Kidney epithelial cell (primary cell): Measurements from ENCODE around the gene MYL6B. TPM values are rescaled to one million over a fixed set of nuclear protein-coding genes. Genes with fewer than 3 reads are reported as not detected.

Experiments
- DNase-seq: peaks from one replicate; pipeline ENCODE4 v3.0.0-alpha.2; 2010; ENCODE audit warnings: low read depth
- H3K27me3 ChIP-seq: 2 replicates; pipeline ENCODE4 v1.6.0; 2011; ENCODE audit warnings: low read length; ENCODE audit not compliant: control insufficient read depth, insufficient read depth
- H3K36me3 ChIP-seq: 2 replicates; pipeline ENCODE4 v1.5.1; 2011; ENCODE audit warnings: low read length; ENCODE audit not compliant: control insufficient read depth, insufficient read depth
- H3K4me3 ChIP-seq: 2 replicates; pipeline ENCODE4 v1.5.1; 2011; ENCODE audit warnings: low read depth, mild to moderate bottlenecking, control low read depth, low read length
- CTCF ChIP-seq: IDR thresholded peaks from 2 replicates; pipeline ENCODE4 v1.5.1; 2011; ENCODE audit warnings: mild to moderate bottlenecking, moderate library complexity, low read length, control low read depth, inconsistent platforms; ENCODE audit not compliant: insufficient read depth, poor library complexity, severe bottlenecking
- total RNA-seq: library from RNA; depleted of rRNA; stranded (reverse); fragments of >200 nt; gene quantifications from 2 replicates; pipeline ENCODE4 v1.2.3, GENCODE V29; 2015

Gene MYL6B
- total RNA-seq, 1 donor from 2014 or later = 107 TPM

- TF ChIP-seq CTCF = no peak
- H3K36me3 ChIP-seq = peaks cover 7% of the 10 kb centered on the region
Observed at GRCh38 chr12:56169229-56169759, 16.9 kb downstream of the MYL6B start.

GRCh38 chr12:56172839-56173238, 20.5 kb downstream of the MYL6B start:
- H3K27me3 ChIP-seq = no peaks in the 10 kb centered on the region
- H3K4me3 ChIP-seq = no peak overlapping the region
- no peak for DNase-seq
- TF ChIP-seq CTCF = no peak
- peaks cover 7% of the 10 kb centered on the region for H3K36me3 ChIP-seq

More at GRCh38 chr12:56169229-56169759, 16.9 kb downstream of the MYL6B start:
- DNase-seq = no peak
- no peak overlapping the region for H3K4me3 ChIP-seq
- H3K27me3 ChIP-seq = no peaks in the 10 kb centered on the region

GRCh38 chr12:56178347-56178746, 26.0 kb downstream of the MYL6B start:
- peaks cover 7% of the 10 kb centered on the region for H3K36me3 ChIP-seq

GRCh38 chr12:56186957-56187356, 34.6 kb downstream of the MYL6B start:
- no peak for DNase-seq
- no peaks in the 10 kb centered on the region for H3K27me3 ChIP-seq
- TF ChIP-seq CTCF = no peak
- no peak overlapping the region for H3K4me3 ChIP-seq
- H3K36me3 ChIP-seq = peaks cover 2% of the 10 kb centered on the region

More at GRCh38 chr12:56178347-56178746, 26.0 kb downstream of the MYL6B start:
- no peak overlapping the region for H3K4me3 ChIP-seq
- no peak for DNase-seq
- H3K27me3 ChIP-seq = no peaks in the 10 kb centered on the region
- TF ChIP-seq CTCF = no peak

- H3K4me3 ChIP-seq = peak overlapping the region; percentile 79
- H3K27me3 ChIP-seq = no peaks in the 10 kb centered on the region
- no peak for TF ChIP-seq CTCF
- H3K36me3 ChIP-seq = no peaks in the 10 kb centered on the region
- DNase-seq = no peak
Observed at GRCh38 chr12:56188131-56188777, 35.9 kb downstream of the MYL6B start.

GRCh38 chr12:56188778-56189098, 36.4 kb downstream of the MYL6B start:
- no peak for DNase-seq

More at GRCh38 chr12:56188778-56189098, 36.4 kb downstream of the MYL6B start:
- Histone ChIP-seq H3K4me3 (peak overlapping the region; percentile 79), H3K36me3 (no peaks in the 10 kb centered on the region), H3K27me3 (no peaks in the 10 kb centered on the region)
- no peak for TF ChIP-seq CTCF
